WI38 (cell line): ENCODE measurements around the gene PRAC1.

Source experiments
- H3K4me3 ChIP-seq: 2 replicates; pipeline ENCODE4 v1.5.1; 2011; ENCODE audit warnings: low read depth, mild to moderate bottlenecking, control low read depth, low read length
- CTCF ChIP-seq: IDR thresholded peaks from 2 replicates; pipeline ENCODE4 v1.5.1; 2012; ENCODE audit warnings: low read depth, mild to moderate bottlenecking, control low read depth, low read length

PRAC1 gene

GRCh38 chr17:48751733-48752398 lies 29.5 kb upstream of the PRAC1 start:
- TF ChIP-seq CTCF, result no peak
- no peak overlapping the region for H3K4me3 ChIP-seq

GRCh38 chr17:48751172-48751571 lies 28.9 kb upstream of the PRAC1 start:
- TF ChIP-seq CTCF, result no peak
- no peak overlapping the region for H3K4me3 ChIP-seq

GRCh38 chr17:48749621-48750553 lies 27.6 kb upstream of the PRAC1 start:
- no peak for TF ChIP-seq CTCF
- no peak overlapping the region for H3K4me3 ChIP-seq

- H3K4me3 ChIP-seq, result no peak overlapping the region
- TF ChIP-seq CTCF, result no peak
Measured at GRCh38 chr17:48748718-48749566, 26.6 kb upstream of the PRAC1 start.

- H3K4me3 ChIP-seq, result no peak overlapping the region
- TF ChIP-seq CTCF, result no peak
Measured at GRCh38 chr17:48747445-48748363, 25.4 kb upstream of the PRAC1 start.

GRCh38 chr17:48746916-48747444 lies 24.7 kb upstream of the PRAC1 start:
- H3K4me3 ChIP-seq, result no peak overlapping the region
- no peak for TF ChIP-seq CTCF
